Memory B cell (primary cell): ENCODE data around the gene SPATS2L.

Experiments
- ATAC-seq: fragments of 150-1000 bp; cut with Tn5 transposase; 2 replicates; pipeline ENCODE4 v1.10.0; 2021; ENCODE audit warnings: low read depth, mild to moderate bottlenecking, moderate library complexity
- DNase-seq, 2 donors: peaks; one replicate each; pipeline ENCODE4 v3.0.0; 2022; ENCODE audit warnings: low spot score in 2 of 2
- H3K27ac Mint-ChIP-seq: one replicate; pipeline ENCODE4 v1.8.0; 2022; ENCODE audit warnings: mild to moderate bottlenecking, moderate library complexity, mixed read lengths
- H3K27me3 Mint-ChIP-seq: one replicate; pipeline ENCODE4 v1.8.0; 2022; ENCODE audit warnings: mixed read lengths
- H3K36me3 Mint-ChIP-seq: one replicate; pipeline ENCODE4 v1.8.0; 2022; ENCODE audit warnings: mild to moderate bottlenecking, mixed read lengths
- H3K4me1 Mint-ChIP-seq: one replicate; pipeline ENCODE4 v1.8.0; 2022; ENCODE audit warnings: mixed read lengths
- H3K4me3 Mint-ChIP-seq: one replicate; pipeline ENCODE4 v1.8.0; 2022; ENCODE audit warnings: mild to moderate bottlenecking, moderate library complexity, mixed read lengths
- H3K9me3 Mint-ChIP-seq: one replicate; pipeline ENCODE4 v1.8.0; 2022; ENCODE audit warnings: mixed read lengths

Gene SPATS2L

GRCh38 chr2:200454927-200455801 is 148.7 kb downstream of the SPATS2L start:
- Mint-ChIP-seq H3K27me3 (no peaks in the 10 kb centered on the region), H3K4me3 (no peak overlapping the region), H3K4me1 (peaks cover 23% of the 10 kb centered on the region), H3K27ac (no peak overlapping the region), H3K36me3 (no peaks in the 10 kb centered on the region), H3K9me3 (peaks cover 2% of the 10 kb centered on the region)
- no peak for ATAC-seq
- no peak for DNase-seq

GRCh38 chr2:200455958-200456421 is 149.5 kb downstream of the SPATS2L start:
- ATAC-seq: peak; percentile 82
- H3K9me3 Mint-ChIP-seq: no peaks in the 10 kb centered on the region
- H3K36me3 Mint-ChIP-seq: no peaks in the 10 kb centered on the region
- H3K27ac Mint-ChIP-seq: no peak overlapping the region
- H3K4me3 Mint-ChIP-seq: peak overlapping the region; percentile 35
- peaks cover 16% of the 10 kb centered on the region for H3K4me1 Mint-ChIP-seq
- H3K27me3 Mint-ChIP-seq: no peaks in the 10 kb centered on the region
- peak in 1 of 2 donors; percentile 30 for DNase-seq

- Mint-ChIP-seq H3K27me3 (no peaks in the 10 kb centered on the region), H3K27ac (no peak overlapping the region), H3K4me3 (no peak overlapping the region), H3K9me3 (no peaks in the 10 kb centered on the region), H3K4me1 (peaks cover 16% of the 10 kb centered on the region), H3K36me3 (no peaks in the 10 kb centered on the region)
- DNase-seq: no peak
- no peak for ATAC-seq
Measured at GRCh38 chr2:200456567-200456966, 150.1 kb downstream of the SPATS2L start.

GRCh38 chr2:200459101-200459500 is 152.6 kb downstream of the SPATS2L start:
- DNase-seq (no peak), ATAC-seq (no peak)
- Mint-ChIP-seq H3K27ac (no peak overlapping the region), H3K4me3 (no peak overlapping the region), H3K27me3 (no peaks in the 10 kb centered on the region), H3K9me3 (no peaks in the 10 kb centered on the region), H3K36me3 (no peaks in the 10 kb centered on the region), H3K4me1 (peaks cover 18% of the 10 kb centered on the region)

- peaks cover 5% of the 10 kb centered on the region for H3K4me1 Mint-ChIP-seq
- ATAC-seq (no peak), DNase-seq (no peak)
- no peaks in the 10 kb centered on the region for H3K36me3 Mint-ChIP-seq
- H3K27me3 Mint-ChIP-seq: no peaks in the 10 kb centered on the region
- no peak overlapping the region for H3K4me3 Mint-ChIP-seq
- H3K27ac Mint-ChIP-seq: no peak overlapping the region
- H3K9me3 Mint-ChIP-seq: no peaks in the 10 kb centered on the region
Measured at GRCh38 chr2:200461846-200462710, 155.6 kb downstream of the SPATS2L start.

- no peaks in the 10 kb centered on the region for H3K36me3 Mint-ChIP-seq
- H3K4me1 Mint-ChIP-seq: peaks cover 7% of the 10 kb centered on the region
- no peaks in the 10 kb centered on the region for H3K9me3 Mint-ChIP-seq
- H3K27ac Mint-ChIP-seq: no peak overlapping the region
- ATAC-seq (peak; percentile 56), DNase-seq (no peak)
- H3K4me3 Mint-ChIP-seq: no peak overlapping the region
- no peaks in the 10 kb centered on the region for H3K27me3 Mint-ChIP-seq
Measured at GRCh38 chr2:200463452-200463851, 157.0 kb downstream of the SPATS2L start.

- no peak for DNase-seq
- Mint-ChIP-seq H3K27ac (peak overlapping the region; percentile 61), H3K9me3 (no peaks in the 10 kb centered on the region), H3K4me3 (peak overlapping the region; percentile 85), H3K36me3 (no peaks in the 10 kb centered on the region), H3K4me1 (peaks cover 11% of the 10 kb centered on the region), H3K27me3 (no peaks in the 10 kb centered on the region)
- peak; percentile 64 for ATAC-seq
Measured at GRCh38 chr2:200466425-200467418, 160.2 kb downstream of the SPATS2L start.

- Mint-ChIP-seq H3K4me1 (peaks cover 11% of the 10 kb centered on the region), H3K36me3 (no peaks in the 10 kb centered on the region), H3K27ac (no peak overlapping the region), H3K9me3 (no peaks in the 10 kb centered on the region), H3K27me3 (no peaks in the 10 kb centered on the region), H3K4me3 (no peak overlapping the region)
- no peak for DNase-seq
- ATAC-seq: no peak
Measured at GRCh38 chr2:200467806-200468681, 161.6 kb downstream of the SPATS2L start.

- Mint-ChIP-seq H3K4me3 (no peak overlapping the region), H3K4me1 (peaks cover 8% of the 10 kb centered on the region)
Measured at GRCh38 chr2:200469708-200470211, 163.3 kb downstream of the SPATS2L start.

GRCh38 chr2:200470230-200470629 is 163.7 kb downstream of the SPATS2L start:
- no peaks in the 10 kb centered on the region for H3K9me3 Mint-ChIP-seq
- H3K4me3 Mint-ChIP-seq: no peak overlapping the region
- no peak overlapping the region for H3K27ac Mint-ChIP-seq
- ATAC-seq (no peak), DNase-seq (no peak)
- no peaks in the 10 kb centered on the region for H3K36me3 Mint-ChIP-seq
- peaks cover 8% of the 10 kb centered on the region for H3K4me1 Mint-ChIP-seq
- H3K27me3 Mint-ChIP-seq: no peaks in the 10 kb centered on the region

More at GRCh38 chr2:200469708-200470211, 163.3 kb downstream of the SPATS2L start:
- no peaks in the 10 kb centered on the region for H3K27me3 Mint-ChIP-seq
- H3K9me3 Mint-ChIP-seq: no peaks in the 10 kb centered on the region
- ATAC-seq (no peak), DNase-seq (no peak)
- no peak overlapping the region for H3K27ac Mint-ChIP-seq
- no peaks in the 10 kb centered on the region for H3K36me3 Mint-ChIP-seq

- H3K9me3 Mint-ChIP-seq: no peaks in the 10 kb centered on the region
- no peak overlapping the region for H3K4me3 Mint-ChIP-seq
- DNase-seq: peak; percentile 23 to 33
- no peaks in the 10 kb centered on the region for H3K27me3 Mint-ChIP-seq
- H3K36me3 Mint-ChIP-seq: no peaks in the 10 kb centered on the region
- peaks cover 8% of the 10 kb centered on the region for H3K4me1 Mint-ChIP-seq
- H3K27ac Mint-ChIP-seq: peak overlapping the region; percentile 7
- ATAC-seq: peak; percentile 71
Measured at GRCh38 chr2:200471324-200471848, 164.9 kb downstream of the SPATS2L start.

- H3K27ac Mint-ChIP-seq: no peak overlapping the region
- ATAC-seq (no peak), DNase-seq (no peak)
- no peaks in the 10 kb centered on the region for H3K9me3 Mint-ChIP-seq
- no peaks in the 10 kb centered on the region for H3K36me3 Mint-ChIP-seq
- peaks cover 6% of the 10 kb centered on the region for H3K4me1 Mint-ChIP-seq
- H3K27me3 Mint-ChIP-seq: no peaks in the 10 kb centered on the region
- no peak overlapping the region for H3K4me3 Mint-ChIP-seq
Measured at GRCh38 chr2:200471928-200472645, 165.6 kb downstream of the SPATS2L start.
